GM12872 (cell line): Measurements from ENCODE around the gene RARS2.

Experiments used
- TF ChIP-seq, protein P1 (sequence below): IDR thresholded peaks from 3 replicates; pipeline ENCODE4 v1.5.1; 2011; ENCODE audit warnings: low read depth, mild to moderate bottlenecking, low read length, moderate library complexity; ENCODE audit not compliant: insufficient read depth

RARS2 gene, protein sequence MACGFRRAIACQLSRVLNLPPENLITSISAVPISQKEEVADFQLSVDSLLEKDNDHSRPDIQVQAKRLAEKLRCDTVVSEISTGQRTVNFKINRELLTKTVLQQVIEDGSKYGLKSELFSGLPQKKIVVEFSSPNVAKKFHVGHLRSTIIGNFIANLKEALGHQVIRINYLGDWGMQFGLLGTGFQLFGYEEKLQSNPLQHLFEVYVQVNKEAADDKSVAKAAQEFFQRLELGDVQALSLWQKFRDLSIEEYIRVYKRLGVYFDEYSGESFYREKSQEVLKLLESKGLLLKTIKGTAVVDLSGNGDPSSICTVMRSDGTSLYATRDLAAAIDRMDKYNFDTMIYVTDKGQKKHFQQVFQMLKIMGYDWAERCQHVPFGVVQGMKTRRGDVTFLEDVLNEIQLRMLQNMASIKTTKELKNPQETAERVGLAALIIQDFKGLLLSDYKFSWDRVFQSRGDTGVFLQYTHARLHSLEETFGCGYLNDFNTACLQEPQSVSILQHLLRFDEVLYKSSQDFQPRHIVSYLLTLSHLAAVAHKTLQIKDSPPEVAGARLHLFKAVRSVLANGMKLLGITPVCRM

DNA sequence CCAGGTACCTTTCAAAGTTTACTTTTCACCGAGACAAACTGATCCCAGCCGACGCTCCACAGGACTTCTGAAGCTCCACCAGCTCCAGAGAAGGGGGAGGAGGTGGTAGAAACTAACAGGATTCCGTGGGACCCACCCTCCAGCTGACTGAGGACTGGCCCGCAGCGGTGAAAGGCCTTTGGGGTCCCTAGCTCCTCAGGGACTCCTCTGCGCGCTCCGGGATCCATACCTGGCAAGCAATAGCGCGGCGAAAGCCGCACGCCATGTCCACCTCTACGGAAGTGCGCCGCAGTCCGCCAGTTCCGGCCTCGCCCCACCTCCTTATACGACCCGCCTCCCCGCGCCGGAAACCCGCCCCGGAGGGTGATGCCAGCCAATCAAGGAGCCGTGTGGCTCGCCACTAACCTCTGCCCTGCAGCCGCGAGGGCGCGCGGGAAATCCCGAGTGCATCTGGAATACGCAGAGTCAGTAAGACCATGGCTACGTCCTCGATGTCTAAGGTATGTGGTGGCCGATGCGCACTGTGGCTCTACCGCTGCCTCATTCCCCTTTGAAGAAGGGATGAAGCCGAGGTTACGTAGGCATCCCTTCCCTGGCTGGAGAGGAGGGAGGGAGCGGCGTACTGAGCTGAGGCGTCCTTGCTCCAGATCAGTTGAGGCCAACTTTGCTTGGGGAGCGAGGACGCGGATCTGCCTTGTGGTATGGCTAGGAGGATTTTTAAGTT, at the start of gene RARS2, which contains the start of gene ORC3:
Gene RARS2, minus strand, starts transcription at position 295 of the 724 bp plus-strand sequence. Its CDS starts 30 bp downstream, at position 265.
Gene ORC3, plus strand, starts transcription at position 443 of the 724 bp plus-strand sequence. Its CDS starts 34 bp downstream, at position 477.
- TF ChIP-seq, protein P1, sequence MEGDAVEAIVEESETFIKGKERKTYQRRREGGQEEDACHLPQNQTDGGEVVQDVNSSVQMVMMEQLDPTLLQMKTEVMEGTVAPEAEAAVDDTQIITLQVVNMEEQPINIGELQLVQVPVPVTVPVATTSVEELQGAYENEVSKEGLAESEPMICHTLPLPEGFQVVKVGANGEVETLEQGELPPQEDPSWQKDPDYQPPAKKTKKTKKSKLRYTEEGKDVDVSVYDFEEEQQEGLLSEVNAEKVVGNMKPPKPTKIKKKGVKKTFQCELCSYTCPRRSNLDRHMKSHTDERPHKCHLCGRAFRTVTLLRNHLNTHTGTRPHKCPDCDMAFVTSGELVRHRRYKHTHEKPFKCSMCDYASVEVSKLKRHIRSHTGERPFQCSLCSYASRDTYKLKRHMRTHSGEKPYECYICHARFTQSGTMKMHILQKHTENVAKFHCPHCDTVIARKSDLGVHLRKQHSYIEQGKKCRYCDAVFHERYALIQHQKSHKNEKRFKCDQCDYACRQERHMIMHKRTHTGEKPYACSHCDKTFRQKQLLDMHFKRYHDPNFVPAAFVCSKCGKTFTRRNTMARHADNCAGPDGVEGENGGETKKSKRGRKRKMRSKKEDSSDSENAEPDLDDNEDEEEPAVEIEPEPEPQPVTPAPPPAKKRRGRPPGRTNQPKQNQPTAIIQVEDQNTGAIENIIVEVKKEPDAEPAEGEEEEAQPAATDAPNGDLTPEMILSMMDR: no peak

DNA sequence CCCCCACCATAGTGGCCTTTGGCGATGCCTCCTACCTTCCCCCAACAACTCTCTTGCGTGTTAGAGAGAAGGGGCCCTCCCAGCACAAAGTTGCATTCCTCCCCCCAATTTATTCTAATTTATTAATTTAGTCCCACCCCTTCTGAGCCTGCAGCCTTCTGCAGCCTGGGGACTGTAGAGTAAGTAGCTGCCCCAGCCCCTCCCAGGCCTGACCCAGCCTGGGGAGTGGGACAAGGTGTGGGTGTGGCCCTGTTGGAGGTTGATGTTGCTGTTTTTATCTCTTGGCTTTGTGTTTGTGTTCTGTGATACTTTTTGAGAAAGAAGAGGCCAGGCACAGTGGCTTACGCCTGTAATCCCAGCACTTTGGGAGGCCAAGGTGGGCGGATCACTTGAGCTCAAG, 49.6 kb upstream of the RARS2 start:
- TF ChIP-seq, protein P1: no peak

DNA sequence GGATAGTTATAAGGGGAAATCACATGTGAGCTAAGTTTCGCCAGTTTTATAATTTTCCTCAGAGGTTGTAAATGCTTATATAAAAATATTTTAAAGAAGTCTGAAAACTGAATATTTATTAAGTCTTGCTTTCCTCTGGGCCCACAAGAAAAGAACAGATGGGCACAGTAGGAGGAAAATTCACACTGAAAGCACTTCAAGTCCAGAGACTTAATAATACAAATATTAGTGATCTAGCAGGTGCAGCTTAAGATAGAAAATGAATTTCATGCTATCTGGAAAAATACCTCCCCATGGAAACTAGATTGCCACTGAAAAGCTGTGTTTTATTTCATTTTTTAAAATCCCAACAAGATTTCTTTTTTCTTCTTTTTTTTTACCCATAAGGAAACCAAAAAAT, 47.3 kb upstream of the RARS2 start:
- TF ChIP-seq, protein P1: no peak

DNA sequence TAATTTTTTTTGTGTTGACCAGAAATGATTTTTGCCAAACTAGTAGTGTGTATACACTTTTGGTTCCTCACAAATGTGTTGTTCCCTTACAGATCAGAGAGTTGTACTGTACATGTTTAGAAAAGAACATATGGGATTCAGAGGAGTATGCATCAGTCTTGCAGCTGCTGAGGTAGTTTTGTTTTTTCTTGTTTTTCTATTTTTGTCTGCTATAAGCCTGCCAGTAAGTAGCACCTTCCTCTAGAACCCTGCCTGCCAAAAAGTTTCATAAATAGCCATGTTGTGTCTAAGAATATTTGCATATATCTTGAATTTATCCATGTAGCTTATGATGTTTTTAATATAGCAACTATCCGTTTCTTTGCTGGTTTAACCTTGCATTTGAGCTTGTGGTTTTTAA, 46.5 kb upstream of the RARS2 start:
- TF ChIP-seq, protein P1: no peak

DNA sequence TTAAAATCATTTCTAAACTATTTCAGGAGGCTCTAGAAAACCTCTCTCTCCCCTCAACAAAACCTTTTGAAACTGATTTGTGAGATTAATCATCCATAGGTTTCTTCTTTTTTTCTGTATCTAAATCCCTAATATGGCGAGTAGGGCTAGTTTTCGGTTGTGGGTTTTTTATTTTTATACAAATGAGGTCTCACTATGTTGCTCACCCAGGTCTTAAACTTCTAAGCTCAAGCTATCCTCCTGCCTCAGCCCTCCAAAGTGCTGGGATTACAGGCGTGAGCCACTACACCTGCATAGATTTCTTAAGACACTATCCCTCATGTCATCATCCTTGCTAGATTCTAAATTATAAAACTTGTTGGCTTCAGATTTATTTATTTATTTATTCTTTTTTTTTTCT, 44.1 kb upstream of the RARS2 start:
- TF ChIP-seq, protein P1: no peak

DNA sequence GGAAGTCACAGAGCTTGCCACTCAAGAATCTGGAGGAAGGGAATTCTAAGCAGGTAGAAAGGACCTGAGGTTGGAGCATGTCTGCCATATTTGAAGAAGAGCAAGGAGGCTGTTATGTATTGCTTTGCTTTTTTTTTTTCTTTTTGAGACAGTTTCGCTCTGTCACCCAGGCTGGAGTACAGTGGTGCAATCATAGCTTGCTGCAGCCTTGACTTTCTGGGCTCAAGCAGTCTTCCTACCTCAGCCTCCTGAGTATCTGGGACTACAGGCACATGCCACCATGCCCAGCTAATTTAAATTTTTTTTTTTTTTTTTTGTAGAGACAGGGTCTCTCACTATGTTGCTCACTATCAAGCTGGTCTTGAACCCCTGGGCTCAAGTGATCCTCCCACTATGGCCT, 41.0 kb upstream of the RARS2 start:
- TF ChIP-seq, protein P1: no peak

DNA sequence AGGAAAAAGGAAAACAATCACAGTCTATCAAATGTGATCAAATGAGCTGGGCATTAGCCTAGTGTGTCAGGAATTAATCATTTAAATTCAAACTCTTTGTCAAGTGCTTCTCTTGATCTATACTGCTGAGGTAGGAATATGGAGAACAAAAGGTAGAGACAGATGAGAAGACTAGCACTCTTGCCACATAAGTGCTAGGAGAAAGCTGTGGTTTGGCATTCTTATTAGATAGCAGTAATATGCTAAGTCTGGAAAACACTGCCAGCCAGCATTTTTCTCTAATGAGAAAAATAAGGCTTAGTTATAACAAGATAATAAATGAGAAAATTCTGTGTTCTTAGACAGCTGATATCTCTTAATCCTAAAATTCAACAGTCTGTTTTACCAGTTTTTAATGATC, 39.1 kb upstream of the RARS2 start:
- TF ChIP-seq, protein P1: no peak
